Caco-2 (cell line): ENCODE data around the gene GSTT4. TPM values are rescaled to one million over a fixed set of nuclear protein-coding genes. Genes with fewer than 3 reads are reported as not detected.

ENCODE experiments used
- BruUV-seq: library from RNA; stranded (reverse); fragments of 400-500 nt; replicated peaks from 2 replicates; lab custom pipeline; 2021; lab: Mats Ljungman, UMichigan
- CTCF ChIA-PET: fragments of 300-600 bp; sonication (Branson Sonifier 250); formaldehyde crosslinking; loops from one replicate; lab custom pipeline; 2022; ENCODE audit warnings: antibody characterized with exemption; lab: Charles Lee
- POLR2A ChIA-PET: fragments of 300-600 bp; sonication (Branson Sonifier 250); formaldehyde crosslinking; loops from one replicate; lab custom pipeline; 2022; ENCODE audit warnings: antibody characterized with exemption; lab: Charles Lee
- DNase-seq, 2 experiments: peaks; one replicate each; pipeline versions ENCODE4 v3.0.0 to v3.0.0-alpha.2; 2020 to 2022
- H3K27me3 ChIP-seq: replicated peaks from 2 replicates; pipeline ENCODE4 v1.6.0; 2011; ENCODE audit warnings: low read length; ENCODE audit not compliant: control insufficient read depth, insufficient read depth
- H3K36me3 ChIP-seq: 2 replicates; pipeline ENCODE4 v1.5.1; 2011; ENCODE audit warnings: low read length; ENCODE audit not compliant: control insufficient read depth, insufficient read depth
- H3K4me1 ChIP-seq: fragments of 250-450 bp; sonication (Bioruptor Pico); 2 replicates; pipeline ENCODE4 v1.5.1; 2020; ENCODE audit warnings: mild to moderate bottlenecking
- H3K4me3 ChIP-seq: 2 replicates; pipeline ENCODE4 v1.5.1; 2011; ENCODE audit warnings: low read depth, mild to moderate bottlenecking, control low read depth, low read length
- H3K9me3 ChIP-seq: fragments of 250-450 bp; sonication (Bioruptor Pico); 2 replicates; pipeline ENCODE4 v1.5.1; 2020; ENCODE audit warnings: mild to moderate bottlenecking, moderate library complexity
- H3K27ac Mint-ChIP-seq: one replicate; pipeline ENCODE4 v1.8.0; 2022; ENCODE audit warnings: mixed read lengths; ENCODE audit not compliant: unreplicated experiment
- H3K27me3 Mint-ChIP-seq: one replicate; pipeline ENCODE4 v1.8.0; 2022; ENCODE audit warnings: mixed read lengths; ENCODE audit not compliant: insufficient read depth, unreplicated experiment
- H3K36me3 Mint-ChIP-seq: one replicate; pipeline ENCODE4 v1.8.0; 2022; ENCODE audit warnings: mild to moderate bottlenecking, mixed read lengths; ENCODE audit not compliant: insufficient read depth, unreplicated experiment
- H3K4me1 Mint-ChIP-seq: one replicate; pipeline ENCODE4 v1.8.0; 2022; ENCODE audit warnings: low read depth, mixed read lengths; ENCODE audit not compliant: unreplicated experiment
- H3K4me3 Mint-ChIP-seq: one replicate; pipeline ENCODE4 v1.8.0; 2022; ENCODE audit warnings: mild to moderate bottlenecking, moderate library complexity, mixed read lengths; ENCODE audit not compliant: unreplicated experiment
- H3K9me3 Mint-ChIP-seq: one replicate; pipeline ENCODE4 v1.8.0; 2022; ENCODE audit warnings: mixed read lengths; ENCODE audit not compliant: unreplicated experiment
- CTCF ChIP-seq, 2 experiments: fragments of 200-600 bp in 1 of 2; IDR thresholded peaks; 1 replicate in 1 of 2; 2 replicates in 1 of 2; pipeline versions ENCODE4 v1.5.1 to v1.8.0; 2011 to 2022; ENCODE audit warnings: antibody characterized with exemption in 1 of 2, control low read depth in 1 of 2, inconsistent platforms in 1 of 2, low read depth in 1 of 2, low read length in 1 of 2, mild to moderate bottlenecking in 1 of 2, moderate library complexity in 1 of 2; ENCODE audit not compliant: insufficient read depth in 1 of 2, severe bottlenecking in 1 of 2, unreplicated experiment in 1 of 2
- intact Hi-C: fragments of 100-400 bp; cut with micrococcal nuclease; formaldehyde crosslinking; loops from one replicate; pipeline ENCODE4 v1.10.0; 2022; ENCODE audit not compliant: unreplicated experiment
- total RNA-seq: library from RNA; stranded (reverse); gene quantifications from 2 replicates; pipeline ENCODE4 v1.2.3, GENCODE V29; 2022

Gene GSTT4
- total RNA-seq, 1 experiment from 2014 or later, result 0.16 TPM

- Mint-ChIP-seq H3K4me3 (no peak overlapping the region), H3K4me1 (peaks cover 7% of the 10 kb centered on the region), H3K36me3 (peaks cover 27% of the 10 kb centered on the region), H3K27me3 (no peaks in the 10 kb centered on the region), H3K9me3 (no peaks in the 10 kb centered on the region), H3K27ac (no peak overlapping the region)
- no peaks in the 10 kb centered on the region for H3K27me3 ChIP-seq
- peaks cover 10% of the 10 kb centered on the region; the same call in 1 of the 2 replicates for H3K4me1 ChIP-seq
- no peak overlapping the region for H3K4me3 ChIP-seq
- TF ChIP-seq CTCF (IDR thresholded peaks at IDR 0.05; ENCODE audit: insufficient read depth in 1 of 2, low read depth in 1 of 2, low read length in 1 of 2, severe bottlenecking in 1 of 2, unreplicated experiment in 1 of 2), result no peak
- no peak for DNase-seq
- BruUV-seq, result no TSS peak
- H3K9me3 ChIP-seq, result no peaks in the 10 kb centered on the region
- CTCF ChIA-PET, result no interaction called here
- H3K36me3 ChIP-seq, result no peaks in the 10 kb centered on the region; the same call in 1 of the 2 replicates
- POLR2A ChIA-PET, result no interaction called here
- intact Hi-C loops, result no loop called here
Observed at GRCh38 chr22:24040946-24041345, 35.7 kb upstream of the GSTT4 start.

DNA sequence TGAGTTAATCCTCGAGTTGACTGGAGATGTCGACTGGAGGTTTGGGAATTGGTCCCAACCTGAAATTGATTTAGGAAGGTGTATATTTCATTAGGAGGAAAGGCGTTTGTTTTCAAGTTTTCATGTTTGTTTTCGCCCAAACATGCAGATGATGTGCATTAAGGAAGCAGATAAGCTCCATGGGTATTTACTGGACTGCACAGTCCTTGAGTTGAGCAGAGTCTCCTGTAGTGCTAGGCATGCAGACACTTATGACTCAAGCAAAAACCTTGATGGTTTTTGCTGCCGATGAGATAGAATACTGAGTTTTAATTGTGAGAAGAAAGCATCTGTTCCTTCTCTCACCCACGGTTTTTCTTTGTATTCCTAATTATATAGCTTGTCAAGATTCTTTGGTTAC lies 33.8 kb upstream of the GSTT4 start:
- Mint-ChIP-seq H3K9me3 (no peaks in the 10 kb centered on the region), H3K27me3 (no peaks in the 10 kb centered on the region), H3K4me3 (no peak overlapping the region), H3K27ac (no peak overlapping the region), H3K4me1 (peaks cover 7% of the 10 kb centered on the region), H3K36me3 (peaks cover 29% of the 10 kb centered on the region)
- CTCF ChIA-PET, result no interaction called here
- POLR2A ChIA-PET, result interaction anchor here (0.6 kb wide), 1 partner anchor 318 kb away, joined by 3 read pairs; no protein-coding TSS in a partner anchor
- BruUV-seq, result no TSS peak
- H3K36me3 ChIP-seq, result no peaks in the 10 kb centered on the region; the same call in 1 of the 2 replicates
- H3K4me1 ChIP-seq, result peaks cover 10% of the 10 kb centered on the region; the same call in 1 of the 2 replicates
- no peak for DNase-seq
- H3K4me3 ChIP-seq, result no peak overlapping the region
- intact Hi-C loops, result no loop called here
- TF ChIP-seq CTCF (IDR thresholded peaks at IDR 0.05; ENCODE audit: insufficient read depth in 1 of 2, low read depth in 1 of 2, low read length in 1 of 2, severe bottlenecking in 1 of 2, unreplicated experiment in 1 of 2), result no peak
- no peaks in the 10 kb centered on the region for H3K9me3 ChIP-seq
- no peaks in the 10 kb centered on the region for H3K27me3 ChIP-seq

GRCh38 chr22:24037851-24038765 lies 32.9 kb upstream of the GSTT4 start:
- no peaks in the 10 kb centered on the region for H3K9me3 Mint-ChIP-seq
- Histone ChIP-seq H3K36me3 (no peaks in the 10 kb centered on the region; the same call in 1 of the 2 replicates), H3K27me3 (no peaks in the 10 kb centered on the region), H3K4me1 (peaks cover 10% of the 10 kb centered on the region; the same call in 1 of the 2 replicates), H3K9me3 (no peaks in the 10 kb centered on the region), H3K4me3 (no peak overlapping the region)
- BruUV-seq, result no TSS peak
- H3K27ac Mint-ChIP-seq, result no peak overlapping the region
- ChIA-PET POLR2A (no interaction called here), CTCF (no interaction called here)
- H3K27me3 Mint-ChIP-seq, result no peaks in the 10 kb centered on the region
- no peak for DNase-seq
- H3K4me1 Mint-ChIP-seq, result peaks cover 7% of the 10 kb centered on the region
- TF ChIP-seq CTCF (IDR thresholded peaks at IDR 0.05; ENCODE audit: insufficient read depth in 1 of 2, low read depth in 1 of 2, low read length in 1 of 2, severe bottlenecking in 1 of 2, unreplicated experiment in 1 of 2), result no peak
- intact Hi-C loops, result no loop called here
- peaks cover 29% of the 10 kb centered on the region for H3K36me3 Mint-ChIP-seq
- H3K4me3 Mint-ChIP-seq, result no peak overlapping the region
